AG20443 (cell line): ENCODE measurements around the gene WDR54.
"Not testable (repeated sequence)": the region's sequence is repeated elsewhere in the genome, so short reads cannot be mapped to it uniquely, and the experiment has no call there.

ENCODE experiments used
- DNase-seq: peaks from one replicate; pipeline ENCODE4 v3.0.0; 2012; ENCODE audit warnings: low spot score, mixed read lengths

Gene WDR54

GRCh38 chr2:74429487-74430451 is 8.2 kb downstream of the WDR54 start:
- DNase-seq, result no peak

GRCh38 chr2:74430502-74430901 is 9.0 kb downstream of the WDR54 start:
- DNase-seq, result no peak

GRCh38 chr2:74436111-74436805 is 14.7 kb downstream of the WDR54 start:
- DNase-seq, result no peak

- no peak for DNase-seq
Measured at GRCh38 chr2:74436848-74437695, 15.5 kb downstream of the WDR54 start.

GRCh38 chr2:74438248-74438647 is 16.7 kb downstream of the WDR54 start:
- no peak for DNase-seq

- no peak for DNase-seq
Measured at GRCh38 chr2:74439373-74439772, 17.8 kb downstream of the WDR54 start.

- peak; percentile 85 for DNase-seq
Measured at GRCh38 chr2:74439803-74440377, 18.4 kb downstream of the WDR54 start.

- peak; percentile 99 for DNase-seq
Measured at GRCh38 chr2:74440378-74441169, 19.0 kb downstream of the WDR54 start.

GRCh38 chr2:74441170-74441689 is 19.7 kb downstream of the WDR54 start:
- DNase-seq, result no peak

- no peak for DNase-seq
Measured at GRCh38 chr2:74441690-74442482, 20.4 kb downstream of the WDR54 start, which contains the start of gene RTKN. TSS of gene RTKN (minus strand) at chr2:74441937. CDS start at chr2:74441816, 121 bp downstream.

GRCh38 chr2:74442483-74443297 is 21.2 kb downstream of the WDR54 start:
- DNase-seq, result not testable (repeated sequence)

- no peak for DNase-seq
Measured at GRCh38 chr2:74444498-74445318, 23.2 kb downstream of the WDR54 start.

GRCh38 chr2:74447230-74447999 is 25.9 kb downstream of the WDR54 start:
- DNase-seq, result no peak

- no peak for DNase-seq
Measured at GRCh38 chr2:74448771-74449170, 27.2 kb downstream of the WDR54 start.

- DNase-seq, result no peak
Measured at GRCh38 chr2:74450570-74451190, 29.1 kb downstream of the WDR54 start.

- DNase-seq, result peak; percentile 93
Measured at GRCh38 chr2:74454654-74455511, 33.4 kb downstream of the WDR54 start, which contains the start of gene INO80B. TSS of gene INO80B (plus strand) at chr2:74455087. CDS start at chr2:74455117, 30 bp downstream.
